ENCODE data around the gene ADK. TPM values are rescaled to one million over a fixed set of nuclear protein-coding genes. Genes with fewer than 3 reads are reported as not detected.

The ADK gene
- total RNA-seq, 1 donor from 2014 or later: 26.2 TPM

- H3K27me3 Mint-ChIP-seq (ENCODE audit: low read depth): no peaks in the 10 kb centered on the region
- H3K4me3 Mint-ChIP-seq: no peak overlapping the region
- TF ChIP-seq CTCF (IDR thresholded peaks at IDR 0.05; ENCODE audit: unreplicated experiment): no peak
- H3K4me1 Mint-ChIP-seq: peaks cover 11% of the 10 kb centered on the region
- no peaks in the 10 kb centered on the region for H3K9me3 Mint-ChIP-seq
- DNase-seq (ENCODE audit: low spot score in 2 of 2, unreplicated experiment in 2 of 2): no peak
- H3K27ac Mint-ChIP-seq: no peak overlapping the region
- no peaks in the 10 kb centered on the region for H3K36me3 Mint-ChIP-seq
Observed at GRCh38 chr10:74596713-74597112, 445.7 kb downstream of the ADK start.

GRCh38 chr10:74598891-74599566, 448.0 kb downstream of the ADK start:
- Mint-ChIP-seq H3K27me3 (ENCODE audit: low read depth) (no peaks in the 10 kb centered on the region), H3K4me1 (peaks cover 20% of the 10 kb centered on the region), H3K36me3 (peaks cover 8% of the 10 kb centered on the region), H3K9me3 (peaks cover 5% of the 10 kb centered on the region), H3K27ac (peak overlapping the region; percentile 53), H3K4me3 (no peak overlapping the region)
- no peak for DNase-seq (ENCODE audit: low spot score in 2 of 2, unreplicated experiment in 2 of 2)
- TF ChIP-seq CTCF (IDR thresholded peaks at IDR 0.05; ENCODE audit: unreplicated experiment): no peak

- peaks cover 14% of the 10 kb centered on the region for H3K36me3 Mint-ChIP-seq
- no peak for TF ChIP-seq CTCF (IDR thresholded peaks at IDR 0.05; ENCODE audit: unreplicated experiment)
- DNase-seq (ENCODE audit: low spot score in 2 of 2, unreplicated experiment in 2 of 2): no peak
- H3K4me1 Mint-ChIP-seq: peaks cover 20% of the 10 kb centered on the region
- no peak overlapping the region for H3K27ac Mint-ChIP-seq
- no peak overlapping the region for H3K4me3 Mint-ChIP-seq
- no peaks in the 10 kb centered on the region for H3K27me3 Mint-ChIP-seq (ENCODE audit: low read depth)
- peaks cover 11% of the 10 kb centered on the region for H3K9me3 Mint-ChIP-seq
Observed at GRCh38 chr10:74599672-74600071, 448.7 kb downstream of the ADK start.

GRCh38 chr10:74600170-74600569, 449.1 kb downstream of the ADK start:
- TF ChIP-seq CTCF (IDR thresholded peaks at IDR 0.05; ENCODE audit: unreplicated experiment): no peak
- H3K9me3 Mint-ChIP-seq: peaks cover 16% of the 10 kb centered on the region
- H3K4me1 Mint-ChIP-seq: peaks cover 20% of the 10 kb centered on the region
- no peak overlapping the region for H3K4me3 Mint-ChIP-seq
- DNase-seq (ENCODE audit: low spot score in 2 of 2, unreplicated experiment in 2 of 2): no peak
- peaks cover 19% of the 10 kb centered on the region for H3K36me3 Mint-ChIP-seq
- no peak overlapping the region for H3K27ac Mint-ChIP-seq
- no peaks in the 10 kb centered on the region for H3K27me3 Mint-ChIP-seq (ENCODE audit: low read depth)

GRCh38 chr10:74602576-74602975, 451.6 kb downstream of the ADK start:
- Mint-ChIP-seq H3K9me3 (peaks cover 23% of the 10 kb centered on the region), H3K36me3 (peaks cover 21% of the 10 kb centered on the region), H3K27ac (no peak overlapping the region), H3K27me3 (ENCODE audit: low read depth) (no peaks in the 10 kb centered on the region), H3K4me1 (peaks cover 20% of the 10 kb centered on the region), H3K4me3 (no peak overlapping the region)
- DNase-seq (ENCODE audit: low spot score in 2 of 2, unreplicated experiment in 2 of 2): no peak
- TF ChIP-seq CTCF (IDR thresholded peaks at IDR 0.05; ENCODE audit: unreplicated experiment): no peak

Data from mesothelial cell of epicardium (in vitro differentiated cells).